D721Med (cell line): ENCODE measurements around the gene OR1D2.
A peak's percentile ranks its signal among the peaks of the same experiment; 100 is the strongest.
"Not testable (repeated sequence)": the region's sequence is repeated elsewhere in the genome, so short reads cannot be mapped to it uniquely, and the experiment has no call there.

Experiments used
- DNase-seq: peaks from one replicate; pipeline ENCODE4 v3.0.0; 2011; ENCODE audit warnings: low spot score; ENCODE audit not compliant: insufficient read length
- FAIRE-seq: peaks from 2 replicates; lab custom pipeline; 2011; peaks lifted over from hg19 to GRCh38; lab: Jason Lieb, UNC
- CTCF ChIP-seq: IDR thresholded peaks from 2 replicates; pipeline ENCODE4 v1.5.1; 2012; ENCODE audit warnings: mild to moderate bottlenecking, control low read depth; ENCODE audit not compliant: insufficient read depth; ENCODE audit errors: missing control alignments

Gene OR1D2

GRCh38 chr17:3104322-3104721 lies at the start of gene OR1D2:
OR1D2 (minus strand) TSS chr17:3104422; CDS start chr17:3092996, 11,426 bp downstream.
- no peak for TF ChIP-seq CTCF
- FAIRE-seq (no peak), DNase-seq (no peak)

GRCh38 chr17:3137494-3137893 lies 33.3 kb upstream of the OR1D2 start:
- DNase-seq, FAIRE-seq: not testable (repeated sequence)

GRCh38 chr17:3127451-3127850 lies 23.2 kb upstream of the OR1D2 start, which contains the start of gene OR1G1:
OR1G1 (minus strand) TSS chr17:3127551; CDS start chr17:3127551, 0 bp downstream.
- DNase-seq (no peak), FAIRE-seq (no peak)

GRCh38 chr17:3073850-3074249 lies 30.4 kb downstream of the OR1D2 start:
- FAIRE-seq, DNase-seq: not testable (repeated sequence)

More at GRCh38 chr17:3127451-3127850, 23.2 kb upstream of the OR1D2 start, which contains the start of gene OR1G1:
- no peak for TF ChIP-seq CTCF

GRCh38 chr17:3065192-3065591 lies 39.0 kb downstream of the OR1D2 start:
- not testable (repeated sequence) for FAIRE-seq, DNase-seq

GRCh38 chr17:3063507-3063906 lies 40.7 kb downstream of the OR1D2 start, which contains the start of gene OR1D5:
OR1D5 (minus strand) TSS chr17:3063607; CDS start chr17:3063607, 0 bp downstream.
- not testable (repeated sequence) for FAIRE-seq, DNase-seq

- not testable (repeated sequence) for DNase-seq, FAIRE-seq
Observed at GRCh38 chr17:3062824-3063377, 41.3 kb downstream of the OR1D2 start.

GRCh38 chr17:3054868-3055267 lies 49.4 kb downstream of the OR1D2 start:
- FAIRE-seq, DNase-seq: not testable (repeated sequence)

GRCh38 chr17:3049705-3050295 lies 54.4 kb downstream of the OR1D2 start:
- TF ChIP-seq CTCF = no peak
- no peak for FAIRE-seq
- no peak for DNase-seq

GRCh38 chr17:3048727-3049471 lies 55.3 kb downstream of the OR1D2 start:
- peak; percentile 41 for TF ChIP-seq CTCF

More at GRCh38 chr17:3048727-3049471, 55.3 kb downstream of the OR1D2 start:
- DNase-seq = peak; percentile 53
- no peak for FAIRE-seq
